GM19035 (cell line): Measurements from ENCODE around the gene PLEKHG5.
"Not testable (repeated sequence)": the region's sequence is repeated elsewhere in the genome, so short reads cannot be mapped to it uniquely, and the experiment has no call there.

ENCODE experiments used
- ATAC-seq: cut with Tn5 transposase; IDR thresholded peaks from one replicate; pipeline ENCODE4 v1.9.1; 2021; ENCODE audit not compliant: unreplicated experiment

PLEKHG5 gene

DNA sequence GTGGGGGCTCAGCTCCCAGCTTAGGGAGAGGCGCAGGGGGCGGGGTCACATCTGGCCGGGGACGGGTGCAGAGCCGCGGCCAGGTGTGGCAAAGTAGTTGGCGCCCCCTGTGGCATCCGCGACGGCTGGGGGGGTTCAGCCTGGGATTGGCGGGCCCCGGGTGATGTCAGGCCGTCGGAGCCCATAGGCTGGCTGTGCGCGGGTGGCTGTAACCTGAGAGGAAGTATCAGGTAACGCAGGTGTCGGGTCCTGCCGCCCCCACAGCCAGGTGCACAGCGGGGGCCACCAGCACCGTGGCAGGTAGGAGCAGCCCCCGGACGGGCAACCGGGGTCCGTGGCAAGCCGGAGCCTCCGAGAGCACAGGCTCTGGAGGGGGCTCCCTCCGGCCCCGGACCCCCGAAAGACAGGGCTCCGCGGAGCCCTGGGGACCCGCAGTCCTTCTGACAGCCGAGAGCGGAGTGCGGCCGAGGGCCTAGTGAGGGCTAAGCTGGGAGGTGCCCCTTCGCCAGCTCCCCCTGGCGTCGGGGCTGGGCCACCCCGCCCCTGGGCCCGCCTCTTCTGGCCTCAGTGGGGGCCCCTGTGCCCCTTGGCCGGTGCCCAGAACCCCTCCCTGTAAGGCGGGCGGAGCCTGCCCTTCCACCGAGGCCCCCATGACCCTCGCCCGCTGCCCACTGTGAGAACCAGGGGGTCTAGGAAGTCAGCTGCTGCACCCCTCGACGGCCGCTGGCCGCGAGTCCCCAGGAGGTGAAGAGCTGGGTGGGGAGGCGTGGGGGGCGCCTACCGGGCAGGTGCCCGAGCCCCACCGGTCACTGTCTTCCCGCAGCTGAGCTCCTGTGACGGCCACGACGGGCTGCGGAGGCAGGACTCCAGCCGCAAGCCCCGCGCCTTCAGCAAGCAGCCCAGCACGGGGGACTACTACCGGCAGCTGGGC is 43.4 kb downstream of the PLEKHG5 start:
- no peak for ATAC-seq

- no peak for ATAC-seq
These were observed 44.2 kb downstream of the PLEKHG5 start for GRCh38 chr1:6447016-6447817.

GRCh38 chr1:6446665-6447015 is 44.8 kb downstream of the PLEKHG5 start:
- ATAC-seq = no peak

GRCh38 chr1:6445929-6446328 is 45.5 kb downstream of the PLEKHG5 start:
- not testable (repeated sequence) for ATAC-seq

DNA sequence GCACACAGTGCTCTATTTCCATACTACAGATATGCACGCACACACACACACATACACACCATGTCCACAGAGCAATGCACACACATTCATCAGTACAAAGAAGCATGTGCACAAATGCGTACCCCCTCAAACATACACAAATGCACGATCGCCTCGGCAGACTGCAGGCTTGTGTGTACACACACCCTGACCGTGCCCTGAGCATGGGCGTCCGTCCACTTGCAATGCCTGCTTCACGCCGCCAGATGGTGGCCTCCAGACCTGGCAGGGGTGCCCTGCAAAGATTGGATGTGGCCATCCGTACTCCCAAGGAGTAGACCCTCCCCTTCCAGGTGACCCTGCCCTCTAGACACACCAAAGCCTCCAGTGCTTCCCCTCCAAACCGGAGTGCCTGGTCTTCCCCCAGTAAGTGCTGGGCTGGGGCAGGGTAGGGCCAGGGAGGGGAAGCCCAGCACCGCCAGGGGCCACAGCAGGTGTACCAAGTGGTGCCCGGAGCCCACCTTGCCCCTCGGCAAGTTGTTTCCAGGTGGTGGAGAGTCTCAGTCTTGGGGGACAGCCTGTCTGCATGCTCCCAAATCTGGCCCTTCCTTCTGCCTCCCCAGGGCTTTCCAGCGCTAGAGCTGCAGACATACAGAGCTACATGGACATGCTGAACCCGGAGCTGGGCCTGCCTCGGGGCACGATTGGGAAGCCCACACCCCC is 46.3 kb downstream of the PLEKHG5 start:
- ATAC-seq = no peak

DNA sequence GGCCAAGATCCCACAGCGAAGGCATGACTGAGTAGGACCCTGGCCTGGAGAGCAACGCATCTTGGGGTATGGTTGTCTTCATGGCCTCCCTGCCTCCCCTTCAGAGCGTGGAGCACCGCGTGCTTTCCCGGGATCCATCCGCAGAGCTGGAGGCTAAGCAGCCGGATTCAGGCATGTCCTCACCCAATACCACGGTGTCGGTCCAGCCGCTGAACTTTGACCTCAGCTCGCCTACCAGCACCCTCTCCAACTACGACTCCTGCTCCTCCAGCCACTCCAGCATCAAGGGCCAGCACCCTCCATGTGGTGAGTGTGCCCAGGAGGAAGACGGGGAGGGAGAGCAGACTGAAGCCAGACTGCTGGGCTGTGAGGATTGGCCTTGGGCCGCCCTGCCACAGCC is 47.1 kb downstream of the PLEKHG5 start:
- ATAC-seq = no peak

DNA sequence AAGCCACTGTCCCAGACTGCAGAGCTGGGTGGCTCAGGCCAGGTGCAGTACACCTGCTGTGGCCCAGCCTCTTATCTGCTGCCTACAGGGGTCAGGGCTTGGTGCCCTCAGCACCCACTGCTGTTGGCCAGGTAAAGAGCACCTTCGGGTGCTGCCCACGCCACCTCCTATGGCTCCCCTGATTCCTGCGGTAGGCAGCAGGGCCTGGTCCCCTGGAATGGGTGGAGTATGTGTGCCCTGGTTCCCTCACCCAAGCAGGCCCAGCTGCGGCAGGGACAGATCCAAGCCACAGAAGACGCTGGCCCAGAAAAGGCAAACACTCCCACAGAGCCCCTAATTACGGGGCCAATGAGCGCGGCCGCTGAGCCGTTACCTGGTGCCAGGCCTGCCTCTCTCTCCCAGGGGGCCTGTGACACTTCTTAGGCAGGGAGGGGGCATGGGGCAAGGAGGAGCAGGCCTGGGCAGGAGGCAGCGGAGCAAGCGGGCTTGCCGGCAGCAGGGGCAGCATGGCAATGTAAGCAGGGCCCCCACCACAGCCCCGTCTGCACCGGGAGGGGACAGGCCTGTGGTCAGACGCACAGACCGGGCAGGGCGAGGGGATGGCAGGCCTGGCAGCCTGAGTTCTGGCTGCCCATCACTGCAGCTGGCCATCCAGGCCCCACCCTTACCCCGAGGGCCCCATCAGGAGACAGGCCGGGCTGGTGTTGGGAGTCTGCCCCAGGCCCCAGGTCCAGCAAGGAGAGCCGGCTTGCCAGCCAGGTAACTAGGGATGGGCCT is 47.9 kb downstream of the PLEKHG5 start:
- no peak for ATAC-seq

DNA sequence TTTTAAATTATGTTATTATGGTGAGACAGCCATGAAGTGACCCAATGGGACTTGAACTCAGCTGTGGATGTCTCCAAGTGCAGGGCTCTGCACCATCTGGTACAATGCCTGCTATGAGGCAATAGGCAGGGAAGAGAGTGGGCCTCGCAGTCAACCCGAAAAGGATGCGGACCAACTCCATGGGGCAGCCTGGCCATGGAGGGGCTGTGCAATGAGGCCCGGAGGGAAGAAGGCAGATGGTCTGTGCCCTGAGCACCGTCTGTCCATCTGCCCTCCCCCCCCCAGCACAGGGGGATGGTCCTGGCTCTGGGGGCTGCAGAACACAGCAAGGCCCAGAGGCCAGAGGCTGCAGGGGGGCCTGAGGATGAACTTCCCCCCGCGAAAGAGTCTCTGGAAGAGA is 49.9 kb downstream of the PLEKHG5 start:
- no peak for ATAC-seq

DNA sequence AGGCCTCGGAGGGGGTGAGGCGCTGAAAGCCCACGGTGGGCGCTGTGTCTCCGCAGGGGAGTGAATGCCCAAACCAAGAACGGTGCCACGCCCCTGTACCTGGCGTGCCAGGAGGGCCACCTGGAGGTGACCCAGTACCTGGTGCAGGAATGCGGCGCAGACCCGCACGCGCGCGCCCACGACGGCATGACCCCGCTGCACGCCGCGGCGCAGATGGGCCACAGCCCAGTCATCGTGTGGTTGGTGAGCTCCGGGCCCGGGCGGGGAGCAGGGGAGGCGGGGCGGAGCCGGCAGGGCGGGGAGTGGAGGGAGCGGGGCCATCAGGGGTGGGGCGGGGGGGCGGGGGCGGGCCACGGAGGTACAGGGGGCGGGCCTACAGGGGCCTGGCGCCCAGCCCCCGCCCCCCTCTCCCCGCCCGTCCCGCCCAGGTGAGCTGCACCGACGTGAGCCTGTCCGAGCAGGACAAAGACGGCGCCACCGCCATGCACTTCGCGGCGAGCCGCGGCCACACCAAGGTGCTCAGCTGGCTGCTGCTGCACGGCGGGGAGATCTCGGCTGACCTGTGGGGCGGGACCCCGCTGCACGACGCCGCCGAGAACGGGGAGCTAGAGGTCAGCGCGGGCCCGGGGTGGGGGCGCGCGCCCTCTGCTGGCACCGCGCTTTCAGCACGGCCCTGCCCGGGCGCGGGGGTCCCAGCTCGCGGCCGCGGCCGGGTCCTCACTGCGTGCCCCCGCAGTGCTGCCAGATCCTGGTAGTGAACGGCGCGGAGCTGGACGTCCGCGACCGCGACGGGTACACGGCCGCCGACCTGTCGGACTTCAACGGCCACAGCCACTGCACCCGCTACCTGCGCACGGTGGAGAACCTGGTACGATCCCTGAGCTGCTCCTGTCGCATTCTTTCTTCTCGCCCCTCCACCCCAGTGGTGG is 51.0 kb downstream of the PLEKHG5 start:
- ATAC-seq = no peak

- no peak for ATAC-seq
These were observed 53.4 kb downstream of the PLEKHG5 start for GRCh38 chr1:6438047-6438525.

GRCh38 chr1:6437012-6437700 is 54.3 kb downstream of the PLEKHG5 start:
- not testable (repeated sequence) for ATAC-seq

- not testable (repeated sequence) for ATAC-seq
These were observed 55.2 kb downstream of the PLEKHG5 start for GRCh38 chr1:6436277-6436676.

- ATAC-seq = no peak
These were observed 55.9 kb downstream of the PLEKHG5 start for GRCh38 chr1:6435547-6435946.

DNA sequence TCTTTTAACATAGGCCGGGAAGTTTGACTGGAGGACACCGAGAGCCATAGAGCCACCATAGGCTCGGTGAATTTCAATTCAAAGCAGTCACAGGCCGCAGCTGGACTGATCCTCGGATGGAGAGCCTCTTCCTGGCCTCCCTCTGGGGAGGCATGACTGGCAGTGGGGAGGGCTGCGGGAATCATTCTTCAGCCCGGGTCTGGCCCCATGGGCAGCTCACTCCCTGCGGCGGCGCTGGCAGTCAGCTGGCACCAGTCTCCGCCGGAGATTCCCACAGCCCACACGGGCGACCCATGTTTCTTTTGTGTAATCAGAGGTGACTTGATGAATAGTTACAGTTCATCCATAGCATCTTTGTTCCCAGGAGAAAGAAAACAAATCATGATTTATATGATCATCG is 56.3 kb downstream of the PLEKHG5 start:
- no peak for ATAC-seq

DNA sequence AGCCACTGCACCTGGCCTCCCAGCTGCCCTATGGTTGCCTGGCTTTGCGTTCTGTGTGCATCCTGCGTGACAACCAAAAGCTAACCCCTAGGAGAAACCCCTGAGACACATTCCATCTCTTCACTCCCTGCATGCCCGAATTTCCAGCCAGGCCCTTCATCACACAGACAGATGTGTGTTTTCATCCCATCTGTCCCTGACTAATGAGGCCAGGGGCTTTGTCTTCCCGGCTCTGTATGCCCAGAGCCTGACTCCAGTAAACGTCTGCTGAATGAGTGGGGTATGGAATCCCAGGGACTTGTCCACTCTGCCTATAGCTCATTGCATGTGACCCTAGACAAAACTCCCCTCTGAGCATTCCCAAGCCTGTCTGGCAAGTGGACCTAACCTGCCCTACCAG is 57.3 kb downstream of the PLEKHG5 start:
- no peak for ATAC-seq

DNA sequence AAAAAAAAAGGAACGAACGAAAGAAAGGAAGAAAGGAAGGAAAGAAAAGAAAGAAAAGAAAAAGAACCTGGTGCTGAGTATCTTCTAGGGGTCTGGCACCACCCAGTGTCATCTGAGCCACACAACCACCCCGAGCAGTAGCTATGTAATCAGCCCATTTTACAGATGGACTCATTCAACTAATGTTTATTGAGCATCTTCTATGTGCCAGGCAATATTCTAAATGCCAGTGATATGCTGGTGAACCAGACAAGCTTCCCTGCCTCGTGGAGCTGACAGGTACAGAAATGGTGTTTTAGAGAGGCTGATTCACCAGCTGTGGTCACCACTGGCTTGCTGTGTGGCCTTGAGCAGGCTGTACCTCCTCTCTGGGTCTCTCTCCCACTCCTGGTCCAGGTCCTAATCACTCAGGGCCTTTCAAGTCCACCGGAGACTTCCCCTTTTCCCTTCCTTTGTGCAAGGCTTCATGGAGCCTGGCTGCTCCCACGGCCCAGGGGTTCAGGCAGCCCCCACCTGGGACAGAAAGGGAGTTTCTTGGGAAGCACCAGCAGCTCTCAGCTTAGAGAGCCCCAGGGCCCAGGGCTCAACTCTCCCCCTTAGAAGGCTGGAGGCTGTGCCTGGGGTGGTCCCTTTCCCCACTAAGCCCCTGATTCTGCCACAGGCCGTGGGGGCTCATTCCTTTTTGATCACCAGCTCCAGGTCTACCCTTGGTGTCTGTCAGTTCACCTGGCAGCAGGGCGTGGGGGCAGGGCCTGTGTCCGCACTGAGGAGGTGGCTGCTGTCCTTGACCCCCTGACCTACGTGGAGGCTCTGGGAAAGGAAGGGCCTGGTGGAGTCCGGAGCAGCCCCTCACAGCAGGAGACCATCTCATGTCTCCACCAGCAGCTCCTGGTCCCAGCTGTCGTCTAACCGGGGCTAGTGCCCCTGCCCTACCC is 59.6 kb downstream of the PLEKHG5 start:
- ATAC-seq = not testable (repeated sequence)

- ATAC-seq = not testable (repeated sequence)
These were observed 61.6 kb downstream of the PLEKHG5 start for GRCh38 chr1:6429660-6430411.
